Adrenal gland (tissue), 5 donors: ENCODE data around the gene RNF217.

ENCODE experiments used
- POLR2A ChIP-seq, 2 donors: fragments of 450-650 bp; IDR thresholded peaks; one replicate each; pipeline ENCODE4 v1.6.1; 2017; ENCODE audit warnings: antibody characterized with exemption in 2 of 2, mild to moderate bottlenecking in 2 of 2, moderate library complexity in 1 of 2
- TF ChIP-seq, protein P1 (sequence below), 6 experiments: fragments of 450-650 bp in 4 of 6; fragments of 200-600 bp in 2 of 6; sonication (generic) in 1 of 6; IDR thresholded peaks; 1 replicate in 5 of 6; 2 replicates in 1 of 6; pipeline versions ENCODE4 v1.5.1 to v1.8.0; 2016 to 2021; ENCODE audit warnings: antibody characterized with exemption in 6 of 6, mild to moderate bottlenecking in 2 of 6, moderate library complexity in 1 of 6
- donor health status: DM: no; HTN: no; CAD: no.

DNA sequence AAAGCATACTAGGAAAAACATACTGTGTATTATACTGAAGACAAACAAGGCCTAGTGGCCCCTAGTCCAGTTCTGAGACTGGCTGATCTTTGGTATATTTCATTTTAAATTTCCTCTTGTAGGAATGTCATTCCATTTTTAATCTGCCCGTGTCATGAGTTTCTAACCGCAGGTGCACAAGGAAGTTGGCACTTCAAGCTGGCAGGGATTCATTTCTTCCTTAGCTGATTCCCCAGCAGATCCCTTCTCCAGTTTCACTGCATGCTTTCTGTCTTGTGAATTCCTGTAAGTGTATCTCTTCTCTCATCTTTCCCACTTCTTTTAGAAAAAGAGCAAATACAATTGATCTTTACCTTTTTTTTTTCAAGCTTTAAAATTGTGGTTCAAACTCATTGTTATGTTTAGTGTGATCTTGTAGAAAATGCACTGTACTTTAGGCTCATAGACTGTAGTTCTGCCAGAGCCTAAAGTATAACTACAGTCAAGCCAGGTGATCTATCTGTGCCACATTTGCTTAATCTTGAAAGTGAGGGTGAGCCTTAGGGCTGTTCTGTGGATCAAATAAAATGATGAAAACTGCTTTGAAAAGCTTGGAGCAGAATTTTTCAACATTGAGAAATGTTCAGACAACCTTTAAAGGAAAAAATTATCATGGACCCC, 37.0 kb downstream of the RNF217 start:
- TF ChIP-seq POLR2A (IDR thresholded peaks at IDR 0.05) = no peak
- TF ChIP-seq, protein P1, sequence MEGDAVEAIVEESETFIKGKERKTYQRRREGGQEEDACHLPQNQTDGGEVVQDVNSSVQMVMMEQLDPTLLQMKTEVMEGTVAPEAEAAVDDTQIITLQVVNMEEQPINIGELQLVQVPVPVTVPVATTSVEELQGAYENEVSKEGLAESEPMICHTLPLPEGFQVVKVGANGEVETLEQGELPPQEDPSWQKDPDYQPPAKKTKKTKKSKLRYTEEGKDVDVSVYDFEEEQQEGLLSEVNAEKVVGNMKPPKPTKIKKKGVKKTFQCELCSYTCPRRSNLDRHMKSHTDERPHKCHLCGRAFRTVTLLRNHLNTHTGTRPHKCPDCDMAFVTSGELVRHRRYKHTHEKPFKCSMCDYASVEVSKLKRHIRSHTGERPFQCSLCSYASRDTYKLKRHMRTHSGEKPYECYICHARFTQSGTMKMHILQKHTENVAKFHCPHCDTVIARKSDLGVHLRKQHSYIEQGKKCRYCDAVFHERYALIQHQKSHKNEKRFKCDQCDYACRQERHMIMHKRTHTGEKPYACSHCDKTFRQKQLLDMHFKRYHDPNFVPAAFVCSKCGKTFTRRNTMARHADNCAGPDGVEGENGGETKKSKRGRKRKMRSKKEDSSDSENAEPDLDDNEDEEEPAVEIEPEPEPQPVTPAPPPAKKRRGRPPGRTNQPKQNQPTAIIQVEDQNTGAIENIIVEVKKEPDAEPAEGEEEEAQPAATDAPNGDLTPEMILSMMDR (IDR thresholded peaks at IDR 0.05) = no peak
